GM12878 (cell line): Measurements from ENCODE around the gene HMHB1. TPM values are rescaled to one million over a fixed set of nuclear protein-coding genes. Genes with fewer than 3 reads are reported as not detected.

Experiments
- ATAC-seq: fragments of 200-7000 bp; cut with Tn5 transposase; 3 replicates; pipeline ENCODE4 v1.9.1; 2020; ENCODE audit warnings: mild to moderate bottlenecking, moderate library complexity
- BruUV-seq: library from RNA; stranded (reverse); fragments of 400-500 nt; replicated peaks from 2 replicates; lab custom pipeline; 2021; lab: Mats Ljungman, UMichigan
- CTCF ChIA-PET: fragments of 300-600 bp; sonication (Branson Sonifier 250); formaldehyde crosslinking; extraction: SDS; loops from one replicate; lab custom pipeline; 2021; ENCODE audit warnings: inconsistent platforms; lab: Yijun Ruan, JAX
- POLR2A ChIA-PET: fragments of 350-600 bp; formaldehyde crosslinking; extraction: SDS; loops from one replicate; lab custom pipeline; 2021; ENCODE audit warnings: inconsistent platforms; lab: Charles Lee
- RAD21 ChIA-PET: fragments of 300-600 bp; sonication (Branson Sonifier 250); formaldehyde crosslinking; loops from one replicate; lab custom pipeline; 2023; ENCODE audit warnings: antibody characterized with exemption; ENCODE audit not compliant: unreplicated experiment; lab: Charles Lee
- SMC1A ChIA-PET: fragments of 300-600 bp; sonication (Branson Sonifier 250); formaldehyde crosslinking; loops from one replicate; lab custom pipeline; 2023; ENCODE audit not compliant: unreplicated experiment, uncharacterized antibody; lab: Charles Lee
- DNase-seq: peaks from one replicate; pipeline ENCODE4 v3.0.0-alpha.2; 2011; ENCODE audit warnings: low read depth, low spot score
- FAIRE-seq: peaks from 3 replicates; lab custom pipeline; 2011; peaks lifted over from hg19 to GRCh38; lab: Jason Lieb, UNC
- H2AFZ ChIP-seq: 2 replicates; pipeline ENCODE4 v1.6.0; 2011; ENCODE audit warnings: low read depth, low read length, control low read depth; ENCODE audit not compliant: control insufficient read depth
- H3K27ac ChIP-seq: 2 replicates; pipeline ENCODE4 v1.5.1; 2011; ENCODE audit warnings: control low read depth; ENCODE audit not compliant: control insufficient read depth, insufficient read depth
- H3K27me3 ChIP-seq, 2 experiments: replicated peaks in 1 of 2; 2 replicates each; pipeline versions ENCODE4 v1.6.0 to v1.6.1; 2011; ENCODE audit warnings: low read length in 1 of 2; ENCODE audit not compliant: control insufficient read depth in 2 of 2, insufficient read depth in 2 of 2
- H3K36me3 ChIP-seq, 2 experiments: 2 replicates each; pipeline ENCODE4 v1.5.1; 2011; ENCODE audit warnings: low read length in 1 of 2; ENCODE audit not compliant: control insufficient read depth in 2 of 2, insufficient read depth in 2 of 2
- H3K4me1 ChIP-seq: 2 replicates; pipeline ENCODE4 v1.6.1; 2011; ENCODE audit warnings: mild to moderate bottlenecking, low read length, moderate library complexity, mixed read lengths; ENCODE audit not compliant: control insufficient read depth, insufficient read depth
- H3K4me2 ChIP-seq: 2 replicates; pipeline ENCODE4 v1.6.0; 2011; ENCODE audit warnings: control low read depth; ENCODE audit not compliant: control insufficient read depth, insufficient read depth
- H3K4me3 ChIP-seq: fragments of 200-600 bp; sonication (generic); 2 replicates; pipeline ENCODE4 v1.5.1; 2016
- H3K79me2 ChIP-seq: 2 replicates; pipeline ENCODE4 v1.6.0; 2011; ENCODE audit warnings: low read length; ENCODE audit not compliant: control insufficient read depth, insufficient read depth
- H3K9ac ChIP-seq: 2 replicates; pipeline ENCODE4 v1.8.0; 2011; ENCODE audit warnings: low read length, control low read depth, mixed read lengths; ENCODE audit not compliant: control insufficient read depth, insufficient read depth
- H3K9me3 ChIP-seq: replicated peaks from 3 replicates; pipeline ENCODE4 v1.5.1; 2011; ENCODE audit warnings: mild to moderate bottlenecking, low read length; ENCODE audit not compliant: control insufficient read depth, insufficient read depth
- H4K20me1 ChIP-seq: 2 replicates; pipeline ENCODE4 v1.6.0; 2011; ENCODE audit not compliant: control insufficient read depth, insufficient read depth
- CREM ChIP-seq: IDR thresholded peaks from 2 replicates; pipeline ENCODE4 v1.6.1; 2014; ENCODE audit warnings: antibody characterized with exemption, low read depth
- EED ChIP-seq: sonication (generic); IDR thresholded peaks from 2 replicates; pipeline ENCODE4 v1.6.1; 2016; ENCODE audit warnings: antibody characterized with exemption, low read depth
- GATAD2B ChIP-seq: fragments of 450-650 bp; conservative IDR thresholded peaks from 2 replicates; pipeline ENCODE4 v1.6.1; 2017; ENCODE audit warnings: low read depth, mild to moderate bottlenecking, moderate library complexity
- IKZF2 ChIP-seq, 2 experiments: fragments of 450-650 bp; IDR thresholded peaks; 2 replicates each; pipeline ENCODE4 v1.6.1; 2017; ENCODE audit warnings: mild to moderate bottlenecking in 2 of 2, moderate library complexity in 2 of 2
- NFYB ChIP-seq: IDR thresholded peaks from 2 replicates; pipeline ENCODE4 v1.6.1; 2011; ENCODE audit warnings: low read depth, mild to moderate bottlenecking, low read length, improper control_type of control experiment, moderate library complexity; ENCODE audit not compliant: insufficient read depth
- POLR2A ChIP-seq: IDR thresholded peaks from 2 replicates; pipeline ENCODE4 v1.6.1; 2011; ENCODE audit warnings: low read depth, mild to moderate bottlenecking, low read length
- RFX5 ChIP-seq: IDR thresholded peaks from 2 replicates; pipeline ENCODE4 v1.6.1; 2011; ENCODE audit warnings: low read depth, low read length, improper control_type of control experiment
- WGBS: methylation state at CpG from one replicate; pipeline ENCODE4 v1.1.6; 2016; ENCODE audit warnings: low lambda C conversion rate; ENCODE audit not compliant: insufficient replicate concordance, insufficient coverage; ENCODE audit errors: missing lambda C conversion rate; 5-methylcytosine and 5-hydroxymethylcytosine counted together
- in situ Hi-C: fragments of 300-500 bp; cut with MboI; formaldehyde crosslinking; loops from 9 replicates; pipeline ENCODE4 v1.14.3; 2018; ENCODE audit warnings: mixed read lengths
- intact Hi-C: fragments of 100-400 bp; cut with micrococcal nuclease; formaldehyde crosslinking; loops from one replicate; pipeline ENCODE4 v1.14.2; 2022; ENCODE audit not compliant: unreplicated experiment
- polyA plus RNA-seq, 11 experiments: library from polyadenylated mRNA; depleted of rRNA in 4 of 11; unstranded in 6 of 11; stranded (reverse) in 5 of 11; fragments of >200 nt; fragmentation: Nextera tagmentation in 4 of 11; fragmentation: Illumina TruSeq in 1 of 11; extraction: Ambion mirVana in 4 of 11; extraction: Trizol in 1 of 11; gene quantifications; 1 replicate in 1 of 11; 2 replicates in 10 of 11; pipeline versions ENCODE4 v1.2.1 to v1.2.3, GENCODE V29; 2011 to 2016; ENCODE audit warnings: inconsistent platforms in 2 of 11, missing spikeins in 2 of 11, low read depth in 1 of 11
- total RNA-seq, 4 experiments: library from RNA; depleted of rRNA in 3 of 4; stranded (reverse); fragments of >200 nt in 3 of 4; fragmentation: Illumina TruSeq in 1 of 4; extraction: Trizol in 1 of 4; gene quantifications; 2 replicates each; pipeline versions ENCODE4 v1.2.1 to v1.2.3, GENCODE V29; 2013 to 2021

The HMHB1 gene
- total and polyA plus RNA-seq, 10 of the 15 experiments (the other 5 are each of a cell fraction or from before 2014, with no cell fraction given) = 0.45 to 20.3 (median 4.6) TPM

- no peak for TF ChIP-seq EED
- no peak for TF ChIP-seq NFYB
- no peak for TF ChIP-seq GATAD2B
- TF ChIP-seq CREM = no peak
Measured at GRCh38 chr5:143862271-143862670, 50.3 kb downstream of the HMHB1 start (continued).

- BruUV-seq = no TSS peak
- Histone ChIP-seq H3K27me3 (no peaks in the 10 kb centered on the region; a peak in 1 of 4 replicates), H3K4me3 (no peak overlapping the region), H2AFZ (no peak overlapping the region), H3K36me3 (no peaks in the 10 kb centered on the region), H3K27ac (no peak overlapping the region), H3K4me1 (no peaks in the 10 kb centered on the region), H3K4me2 (no peak overlapping the region), H4K20me1 (no peaks in the 10 kb centered on the region), H3K79me2 (no peaks in the 10 kb centered on the region), H3K9me3 (no peaks in the 10 kb centered on the region), H3K9ac (no peak overlapping the region)
- ATAC-seq (no peak), FAIRE-seq (no peak), DNase-seq (no peak)
- RAD21 ChIA-PET = no interaction called here
- WGBS = 56% methylated on average over 8 of the region's 8 CpGs
- intact Hi-C loops = no loop called here
- in situ Hi-C loops = no loop called here
- TF ChIP-seq RFX5 (no peak), IKZF2 (IDR thresholded peaks at IDR 0.05) (no peak), POLR2A (no peak)
- SMC1A ChIA-PET = interaction anchor here (0.8 to 1.2 kb wide), 2 partner anchors 37 to 210 kb away, joined by 3 read pairs; no protein-coding TSS in a partner anchor
- POLR2A ChIA-PET = no interaction called here
- CTCF ChIA-PET = interaction anchor here (0.6 to 0.8 kb wide), 2 partner anchors 25 to 977 kb away, joined by 3 read pairs; no protein-coding TSS in a partner anchor
Measured at GRCh38 chr5:143865426-143866025, 53.6 kb downstream of the HMHB1 start.
